Left renal cortex interstitium (tissue), 4 donors: Measurements from ENCODE around the gene ACSS2. TPM values are rescaled to one million over a fixed set of nuclear protein-coding genes. Genes with fewer than 3 reads are reported as not detected.

ENCODE experiments used
- DNase-seq, 4 donors: peaks; one replicate each; pipeline ENCODE4 v3.0.0-alpha.2; 2013; ENCODE audit warnings: low read depth in 4 of 4, low spot score in 2 of 4, missing footprints in 1 of 4
- polyA plus RNA-seq, 4 donors: library from polyadenylated mRNA; unstranded; fragments of 120-200 nt; gene quantifications; one replicate each; pipeline ENCODE4 v1.2.1, GENCODE V29; 2013; ENCODE audit not compliant: insufficient read length in 4 of 4

Gene ACSS2
- 10 to 100 TPM; 35.8 to 50.2 (median 41.9) TPM for polyA plus RNA-seq

GRCh38 chr20:34876406-34877282, at the start of gene ACSS2:
Gene ACSS2 (plus strand): TSS chr20:34876612. CDS start chr20:34876646, 34 bp downstream.
- peak in 3 of 4 donors; percentile 70 to 93 (median 88) for DNase-seq

- DNase-seq, result no peak
Measured at GRCh38 chr20:34829191-34829590, 47.2 kb upstream of the ACSS2 start.

- DNase-seq, result no peak
Measured at GRCh38 chr20:34831936-34832335, 44.5 kb upstream of the ACSS2 start.

- peak in 2 of 4 donors; percentile 3 to 9 for DNase-seq
Measured at GRCh38 chr20:34834459-34834893, 41.9 kb upstream of the ACSS2 start.

GRCh38 chr20:34842143-34842542, 34.3 kb upstream of the ACSS2 start:
- no peak for DNase-seq

GRCh38 chr20:34843421-34843820, 33.0 kb upstream of the ACSS2 start:
- DNase-seq, result no peak

GRCh38 chr20:34848597-34848996, 27.8 kb upstream of the ACSS2 start:
- DNase-seq, result no peak

GRCh38 chr20:34849778-34850177, 26.6 kb upstream of the ACSS2 start:
- no peak for DNase-seq

- DNase-seq, result no peak
Measured at GRCh38 chr20:34850969-34851368, 25.4 kb upstream of the ACSS2 start.

- no peak for DNase-seq
Measured at GRCh38 chr20:34852298-34852697, 24.1 kb upstream of the ACSS2 start.

- DNase-seq, result no peak
Measured at GRCh38 chr20:34859367-34859766, 17.0 kb upstream of the ACSS2 start.

- no peak for DNase-seq
Measured at GRCh38 chr20:34859826-34860545, 16.4 kb upstream of the ACSS2 start.

GRCh38 chr20:34861386-34862084, 14.9 kb upstream of the ACSS2 start:
- no peak for DNase-seq

GRCh38 chr20:34862724-34863123, 13.7 kb upstream of the ACSS2 start:
- DNase-seq, result no peak

- DNase-seq, result no peak
Measured at GRCh38 chr20:34863421-34863965, 12.9 kb upstream of the ACSS2 start.

- DNase-seq, result no peak
Measured at GRCh38 chr20:34864216-34864615, 12.2 kb upstream of the ACSS2 start.

GRCh38 chr20:34871320-34871926, 5.0 kb upstream of the ACSS2 start:
- no peak for DNase-seq

- no peak for DNase-seq
Measured at GRCh38 chr20:34871966-34872621, 4.3 kb upstream of the ACSS2 start.

GRCh38 chr20:34872622-34873224, 3.7 kb upstream of the ACSS2 start, which contains the start of gene GGT7:
Gene GGT7 (minus strand): TSS chr20:34872856. CDS start chr20:34872815, 41 bp downstream.
- DNase-seq, result peak in 2 of 4 donors; percentile 23 to 66
